Cardiac muscle cell (in vitro differentiated cells and primary cell): Measurements from ENCODE around the gene SLC44A5. TPM values are rescaled to one million over a fixed set of nuclear protein-coding genes. Genes with fewer than 3 reads are reported as not detected.

Experiments
- DNase-seq, 2 donors: peaks; one replicate each; pipeline versions ENCODE4 v3.0.0 to v3.0.0-alpha.2; 2010 to 2017; ENCODE audit warnings: low read depth in 1 of 2, low spot score in 1 of 2
- H3K27ac ChIP-seq: fragments of 200-600 bp; sonication (generic); 2 replicates; pipeline ENCODE4 v1.5.1; 2016
- H3K27me3 ChIP-seq: fragments of 200-600 bp; sonication (generic); 2 replicates; pipeline ENCODE4 v1.6.0; 2016; ENCODE audit warnings: control low read depth
- H3K36me3 ChIP-seq: fragments of 200-600 bp; sonication (generic); 2 replicates; pipeline ENCODE4 v1.5.1; 2016; ENCODE audit warnings: control low read depth
- H3K4me1 ChIP-seq: fragments of 200-600 bp; sonication (generic); 2 replicates; pipeline ENCODE4 v1.8.1; 2017; ENCODE audit warnings: low read depth, mild to moderate bottlenecking, mixed run types
- H3K4me3 ChIP-seq: fragments of 200-600 bp; sonication (generic); 2 replicates; pipeline ENCODE4 v1.5.1; 2016; ENCODE audit warnings: mild to moderate bottlenecking
- H3K9me3 ChIP-seq: fragments of 200-600 bp; sonication (generic); 2 replicates; pipeline ENCODE4 v1.5.1; 2017; ENCODE audit warnings: low read depth, mild to moderate bottlenecking, control low read depth
- CTCF ChIP-seq: IDR thresholded peaks from 2 replicates; pipeline ENCODE4 v1.5.1; 2012; ENCODE audit warnings: low read depth, mild to moderate bottlenecking, low read length
- polyA plus RNA-seq: library from polyadenylated mRNA; unstranded; fragments of >200 nt; fragmentation: Nextera tagmentation; extraction: Ambion mirVana; gene quantifications from 2 replicates; pipeline ENCODE4 v1.2.1, GENCODE V29; 2016
- total RNA-seq: library from RNA; depleted of rRNA; stranded (reverse); fragments of >200 nt; gene quantifications from 2 replicates; pipeline ENCODE4 v1.2.3, GENCODE V29; 2016

Gene SLC44A5
- total and polyA plus RNA-seq, 2 experiments from 2014 or later = 6.9 to 11.1 TPM

DNA sequence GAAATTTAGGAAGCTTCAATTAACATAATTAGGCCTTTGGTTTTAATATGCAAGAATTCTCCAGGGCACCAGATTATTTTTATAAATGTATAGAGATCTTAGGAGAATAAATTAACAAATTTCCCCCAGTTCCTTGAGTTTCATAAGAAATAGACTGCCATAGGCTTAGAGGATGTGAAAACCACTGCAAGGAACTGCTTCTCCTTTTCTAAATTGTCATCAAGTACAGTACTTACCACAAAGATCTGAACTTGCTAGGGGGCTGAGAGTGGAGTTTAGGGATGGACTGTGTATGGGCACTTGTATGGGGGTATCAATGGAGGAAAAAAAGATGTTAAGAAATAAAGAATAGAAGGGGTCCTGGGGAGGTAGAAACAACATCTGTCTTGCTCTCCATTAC, 445.6 kb downstream of the SLC44A5 start:
- H3K9me3 ChIP-seq = no peaks in the 10 kb centered on the region
- H3K4me3 ChIP-seq = no peak overlapping the region
- H3K27me3 ChIP-seq = no peaks in the 10 kb centered on the region
- no peaks in the 10 kb centered on the region for H3K4me1 ChIP-seq
- H3K27ac ChIP-seq = no peak overlapping the region
- no peaks in the 10 kb centered on the region for H3K36me3 ChIP-seq
- TF ChIP-seq CTCF = no peak
- no peak for DNase-seq

DNA sequence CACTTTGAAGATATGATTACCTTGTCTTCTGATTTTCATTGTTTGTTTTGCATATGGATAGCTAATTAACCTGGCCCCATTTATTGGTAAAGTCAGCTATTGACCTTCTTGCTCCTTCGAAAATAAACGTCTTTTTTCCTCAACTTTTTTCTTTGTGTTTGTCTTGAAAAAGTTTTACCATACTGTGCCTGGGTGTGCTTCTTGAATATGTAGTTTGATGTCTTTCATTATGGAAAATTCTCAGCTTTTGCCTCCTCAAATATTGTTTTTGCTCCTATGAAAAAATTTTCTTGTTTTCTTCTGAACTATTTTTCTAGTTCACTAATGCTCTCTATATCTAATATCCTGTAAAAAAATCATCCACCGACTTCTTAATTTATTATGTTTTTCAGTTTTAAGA, 451.8 kb downstream of the SLC44A5 start:
- H3K4me3 ChIP-seq = no peak overlapping the region
- no peak for TF ChIP-seq CTCF
- no peak for DNase-seq
- no peaks in the 10 kb centered on the region for H3K36me3 ChIP-seq
- no peak overlapping the region for H3K27ac ChIP-seq
- no peaks in the 10 kb centered on the region for H3K9me3 ChIP-seq
- H3K4me1 ChIP-seq = no peaks in the 10 kb centered on the region
- no peaks in the 10 kb centered on the region for H3K27me3 ChIP-seq

Other genes starting within 250 kb of the SLC44A5 start
- 63.3 and 65.0 TPM in 2 replicates for gene ACADM, start 113.6 kb upstream of the SLC44A5 start, total RNA-seq
- 96.9 and 106 TPM in 2 replicates for gene ACADM, start 113.6 kb upstream of the SLC44A5 start, polyA plus RNA-seq
- gene RABGGTB, start 175.1 kb upstream of the SLC44A5 start, total RNA-seq = 63.9 and 74.2 TPM in 2 replicates
- 27.7 and 37.4 TPM in 2 replicates for gene RABGGTB, start 175.1 kb upstream of the SLC44A5 start, polyA plus RNA-seq
- 0.06 and 0.11 TPM in 2 replicates for gene MSH4, start 185.8 kb upstream of the SLC44A5 start, total RNA-seq
- 0.10 TPM in 1 of 2 replicates, not detected in the other for gene MSH4, start 185.8 kb upstream of the SLC44A5 start, polyA plus RNA-seq